Body of pancreas (tissue), 4 donors: ENCODE results near the gene PRSS8. TPM values are rescaled to one million over a fixed set of nuclear protein-coding genes. Genes with fewer than 3 reads are reported as not detected.

Experiments used
- ATAC-seq: fragments of 150-250 bp; one replicate; pipeline ENCODE4 v1.9.1; 2016
- DNase-seq, 4 donors: peaks; one replicate each; pipeline ENCODE4 v3.0.0-alpha.2; 2019
- H3K27ac ChIP-seq, 4 donors: fragments of 200-600 bp; sonication (generic); 1 replicate in 3 of 4; 2 replicates in 1 of 4; pipeline versions ENCODE4 v1.5.1 to v1.6.1; 2016 to 2019; ENCODE audit warnings: mild to moderate bottlenecking in 1 of 4, mixed read lengths in 1 of 4, moderate library complexity in 1 of 4
- H3K27me3 ChIP-seq, 2 donors: fragments of 200-600 bp; sonication (generic); one replicate each; pipeline ENCODE4 v1.6.0; 2016; ENCODE audit warnings: mild to moderate bottlenecking in 1 of 2
- H3K36me3 ChIP-seq, 2 donors: fragments of 200-600 bp; sonication (generic); replicated peaks in 1 of 2; 2 replicates each; pipeline ENCODE4 v1.5.1; 2016; ENCODE audit warnings: low read depth in 2 of 2; ENCODE audit not compliant: insufficient read depth in 1 of 2
- H3K4me1 ChIP-seq: fragments of 200-600 bp; sonication (generic); one replicate; pipeline ENCODE4 v1.6.0; 2016
- H3K4me3 ChIP-seq, 2 donors: fragments of 200-600 bp; sonication (generic); 1 replicate in 1 of 2; 2 replicates in 1 of 2; pipeline ENCODE4 v1.5.1; 2016 to 2019
- H3K9me3 ChIP-seq, 3 donors: fragments of 200-600 bp; sonication (generic); 1 replicate in 2 of 3; 2 replicates in 1 of 3; pipeline ENCODE4 v1.5.1; 2016
- POLR2A ChIP-seq, 3 donors: fragments of 450-650 bp; IDR thresholded peaks; one replicate each; pipeline ENCODE4 v1.6.1; 2016; ENCODE audit warnings: antibody characterized with exemption in 3 of 3, mild to moderate bottlenecking in 2 of 3
- WGBS, 2 donors: methylation state at CpG; one replicate each; pipeline ENCODE4 v1.1.5; 2017; 5-methylcytosine and 5-hydroxymethylcytosine counted together
- intact Hi-C: fragments of 100-400 bp; cut with DNase I; formaldehyde crosslinking; loops from one replicate; pipeline ENCODE4 v1.15.1; 2023
- total RNA-seq, 2 donors: library from RNA; depleted of rRNA; stranded (reverse); fragments of >200 nt; gene quantifications; one replicate each; pipeline ENCODE4 v1.1.0, GENCODE V29; 2016
- TF ChIP-seq, protein P1 (sequence below), 7 experiments: fragments of 450-650 bp in 4 of 7; fragments of 200-600 bp in 3 of 7; sonication (generic) in 3 of 7; IDR thresholded peaks; one replicate each; pipeline ENCODE4 v1.5.1; 2016 to 2019; ENCODE audit warnings: antibody characterized with exemption in 7 of 7

The PRSS8 gene
- total RNA-seq, 2 donors from 2014 or later = 75.5 to 81.7 TPM

DNA sequence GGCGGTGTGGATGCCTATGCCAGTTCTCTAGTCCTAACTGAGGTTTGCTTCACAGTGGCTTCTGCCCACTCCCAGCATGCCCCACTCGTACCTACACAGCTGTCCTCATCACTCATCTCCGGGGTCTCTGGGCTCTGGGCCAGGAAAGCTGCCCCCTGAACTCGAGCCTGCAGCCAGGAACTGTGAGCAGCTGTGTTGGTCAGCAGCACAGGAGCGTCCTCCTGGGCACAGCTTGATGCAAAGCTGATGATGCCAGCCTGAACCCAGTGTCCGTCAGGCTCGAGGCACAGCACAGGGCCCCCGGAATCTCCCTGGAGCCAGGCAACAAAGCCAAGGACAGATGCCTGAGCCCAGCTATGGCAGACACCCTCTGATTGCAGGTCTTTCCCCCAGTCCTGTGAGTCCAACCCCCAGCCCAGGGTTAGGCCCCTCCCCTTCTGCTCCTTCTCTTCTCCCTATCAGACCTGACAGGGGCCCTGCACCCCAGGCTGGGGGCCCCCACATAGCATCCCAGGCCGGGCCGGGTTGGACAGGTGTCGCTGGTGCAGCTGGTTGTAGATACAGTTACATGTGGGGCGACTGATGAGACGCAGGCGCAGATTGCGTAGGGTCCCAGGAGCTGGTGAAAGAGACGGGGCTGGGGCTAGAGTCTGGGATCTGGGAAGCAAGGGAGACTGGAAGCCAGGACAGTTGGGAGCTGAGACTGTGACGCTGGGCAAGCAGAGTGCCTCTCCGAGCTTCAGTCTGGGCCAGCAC lies 49.5 kb downstream of the PRSS8 start:
- H3K27me3 ChIP-seq = no peaks in the 10 kb centered on the region
- intact Hi-C loops = no loop called here
- no peak overlapping the region for H3K4me3 ChIP-seq
- H3K36me3 ChIP-seq = peaks cover 0 to 2% of the 10 kb centered on the region in 2 donors
- H3K9me3 ChIP-seq = no peaks in the 10 kb centered on the region
- WGBS, 2 donors = 79 to 83% methylated on average over 4 to 18 of the region's 18 CpGs
- H3K4me1 ChIP-seq = no peaks in the 10 kb centered on the region
- ATAC-seq (no peak), DNase-seq (no peak)
- no peak for TF ChIP-seq POLR2A (IDR thresholded peaks at IDR 0.05)
- TF ChIP-seq, protein P1, sequence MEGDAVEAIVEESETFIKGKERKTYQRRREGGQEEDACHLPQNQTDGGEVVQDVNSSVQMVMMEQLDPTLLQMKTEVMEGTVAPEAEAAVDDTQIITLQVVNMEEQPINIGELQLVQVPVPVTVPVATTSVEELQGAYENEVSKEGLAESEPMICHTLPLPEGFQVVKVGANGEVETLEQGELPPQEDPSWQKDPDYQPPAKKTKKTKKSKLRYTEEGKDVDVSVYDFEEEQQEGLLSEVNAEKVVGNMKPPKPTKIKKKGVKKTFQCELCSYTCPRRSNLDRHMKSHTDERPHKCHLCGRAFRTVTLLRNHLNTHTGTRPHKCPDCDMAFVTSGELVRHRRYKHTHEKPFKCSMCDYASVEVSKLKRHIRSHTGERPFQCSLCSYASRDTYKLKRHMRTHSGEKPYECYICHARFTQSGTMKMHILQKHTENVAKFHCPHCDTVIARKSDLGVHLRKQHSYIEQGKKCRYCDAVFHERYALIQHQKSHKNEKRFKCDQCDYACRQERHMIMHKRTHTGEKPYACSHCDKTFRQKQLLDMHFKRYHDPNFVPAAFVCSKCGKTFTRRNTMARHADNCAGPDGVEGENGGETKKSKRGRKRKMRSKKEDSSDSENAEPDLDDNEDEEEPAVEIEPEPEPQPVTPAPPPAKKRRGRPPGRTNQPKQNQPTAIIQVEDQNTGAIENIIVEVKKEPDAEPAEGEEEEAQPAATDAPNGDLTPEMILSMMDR (IDR thresholded peaks at IDR 0.05) = no peak
- no peak overlapping the region for H3K27ac ChIP-seq

DNA sequence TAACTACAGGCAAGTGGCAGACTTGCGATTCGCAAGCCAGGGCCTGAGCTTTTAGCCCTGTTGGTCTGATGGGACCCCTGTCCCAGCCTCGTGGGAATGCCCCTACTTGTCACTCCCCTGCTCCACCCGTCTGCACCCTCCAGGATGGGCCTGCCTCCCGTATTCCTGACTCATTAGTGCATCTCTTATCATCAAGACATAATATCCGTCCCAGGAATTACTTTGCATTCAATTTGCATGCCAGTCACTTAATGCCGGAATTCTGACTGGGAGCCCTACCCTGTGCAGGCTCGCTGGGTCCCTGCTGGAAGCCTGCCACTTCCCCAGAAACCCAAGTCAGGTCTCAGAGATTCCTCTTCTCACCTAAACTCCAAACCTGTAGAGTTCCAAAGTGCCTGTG lies 50.1 kb downstream of the PRSS8 start:
- Histone ChIP-seq H3K27me3 (no peaks in the 10 kb centered on the region), H3K9me3 (no peaks in the 10 kb centered on the region), H3K4me3 (no peak overlapping the region), H3K36me3 (peaks cover 0 to 3% of the 10 kb centered on the region in 2 donors), H3K27ac (no peak overlapping the region), H3K4me1 (no peaks in the 10 kb centered on the region)
- intact Hi-C loops = no loop called here
- ATAC-seq (no peak), DNase-seq (no peak)
- TF ChIP-seq, protein P1 (IDR thresholded peaks at IDR 0.05) = no peak
- no peak for TF ChIP-seq POLR2A (IDR thresholded peaks at IDR 0.05)
- 78 to 81% methylated on average over 8 of the region's 8 CpGs for WGBS, 2 donors

DNA sequence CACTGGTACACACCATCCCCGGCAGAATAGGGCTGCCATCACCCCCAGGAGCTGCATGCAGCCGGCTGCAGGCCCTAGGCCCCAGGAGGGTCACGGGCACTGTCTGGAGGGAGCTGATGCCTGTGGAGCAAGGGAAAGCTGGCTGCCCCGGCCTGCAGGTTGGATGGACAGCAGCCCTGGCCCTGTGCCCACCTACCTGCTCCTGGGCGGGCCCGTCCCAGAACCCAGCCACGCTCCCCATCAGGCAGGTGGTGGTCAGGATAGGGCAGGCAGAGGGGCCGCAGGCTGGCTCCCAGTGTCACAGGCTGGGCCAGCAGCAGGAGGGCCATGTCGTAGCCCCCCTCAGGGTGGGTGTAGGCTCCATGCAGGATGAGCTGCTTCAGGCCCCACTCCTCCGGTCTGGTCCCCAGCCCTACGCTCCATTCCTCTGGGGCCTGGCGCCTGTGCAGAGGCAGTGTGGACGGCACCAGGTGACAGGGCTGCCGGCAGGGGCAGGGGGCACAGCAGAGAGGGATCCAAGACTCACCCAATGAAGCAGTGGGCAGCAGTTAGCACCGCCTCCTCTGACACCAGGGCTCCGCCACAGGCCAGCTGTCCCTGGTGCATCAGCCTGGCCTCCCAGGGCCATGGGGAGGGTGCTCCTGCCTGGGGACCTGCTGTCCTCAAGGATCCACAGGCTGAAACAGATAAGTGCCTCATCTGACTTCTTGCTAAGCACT lies 50.8 kb downstream of the PRSS8 start:
- no peaks in the 10 kb centered on the region for H3K27me3 ChIP-seq
- no peak for DNase-seq
- intact Hi-C loops = no loop called here
- ATAC-seq = no peak
- no peaks in the 10 kb centered on the region for H3K4me1 ChIP-seq
- H3K27ac ChIP-seq = no peak overlapping the region
- peaks cover 0 to 9% of the 10 kb centered on the region in 2 donors for H3K36me3 ChIP-seq
- TF ChIP-seq POLR2A (IDR thresholded peaks at IDR 0.05) = peak in 1 of 3 donors; percentile 11
- TF ChIP-seq, protein P1 (IDR thresholded peaks at IDR 0.05) = no peak
- WGBS, 2 donors = 89% methylated on average over 15 of the region's 16 CpGs; no CpG with 5 or more reads in 1 of the 2 donors
- H3K4me3 ChIP-seq = no peak overlapping the region
- no peaks in the 10 kb centered on the region for H3K9me3 ChIP-seq

DNA sequence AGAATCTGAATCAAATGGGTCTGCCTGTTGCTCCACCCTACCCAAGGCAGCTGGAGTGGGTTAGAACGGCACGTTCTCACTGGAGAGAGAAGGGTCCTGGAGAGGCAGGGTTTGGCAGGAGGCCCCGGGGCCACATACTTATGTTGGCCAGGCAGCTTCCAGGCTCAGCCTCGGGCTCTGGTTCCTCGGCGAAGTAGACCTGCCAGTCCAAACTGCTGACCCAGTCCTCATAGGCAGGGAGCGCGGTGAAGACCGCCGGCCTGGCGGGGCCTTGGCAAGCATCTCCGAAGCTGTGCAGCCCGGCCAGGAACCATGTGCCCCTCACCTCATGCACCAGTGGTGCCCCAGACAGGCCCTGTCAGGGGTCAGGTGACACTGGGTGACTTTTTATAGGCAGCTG lies 51.5 kb downstream of the PRSS8 start:
- Histone ChIP-seq H3K9me3 (no peaks in the 10 kb centered on the region), H3K27me3 (no peaks in the 10 kb centered on the region), H3K36me3 (peaks cover 0 to 13% of the 10 kb centered on the region in 2 donors), H3K4me3 (no peak overlapping the region), H3K4me1 (no peaks in the 10 kb centered on the region), H3K27ac (no peak overlapping the region)
- ATAC-seq = no peak
- intact Hi-C loops = no loop called here
- no peak for TF ChIP-seq POLR2A (IDR thresholded peaks at IDR 0.05)
- TF ChIP-seq, protein P1 (IDR thresholded peaks at IDR 0.05) = no peak
- DNase-seq = no peak
- WGBS, 2 donors = 81 to 90% methylated on average over 3 to 13 of the region's 13 CpGs
